Measurements from ENCODE around the gene VCAN.

The VCAN gene

GRCh38 chr5:83485842-83486241 lies 14.3 kb downstream of the VCAN start:
- Histone ChIP-seq H3K9me3 (ENCODE audit: control insufficient read depth, low read depth, low read length) (no peaks in the 10 kb centered on the region), H3K4me1 (ENCODE audit: control insufficient read depth, low read depth, low read length) (peaks cover 5% of the 10 kb centered on the region), H3K27me3 (ENCODE audit: control insufficient read depth, insufficient read depth, low read length) (no peaks in the 10 kb centered on the region), H3K27ac (ENCODE audit: low read length) (no peak overlapping the region), H3K4me3 (ENCODE audit: low read length) (no peak overlapping the region), H3K9ac (ENCODE audit: low read length) (no peak overlapping the region), H3K36me3 (ENCODE audit: control insufficient read depth, low read depth, low read length) (peaks cover 83% of the 10 kb centered on the region)

- Histone ChIP-seq H3K36me3 (ENCODE audit: control insufficient read depth, low read depth, low read length) (peaks cover 91% of the 10 kb centered on the region), H3K4me1 (ENCODE audit: control insufficient read depth, low read depth, low read length) (peaks cover 16% of the 10 kb centered on the region), H3K27me3 (ENCODE audit: control insufficient read depth, insufficient read depth, low read length) (no peaks in the 10 kb centered on the region), H3K9ac (ENCODE audit: low read length) (no peak overlapping the region), H3K9me3 (ENCODE audit: control insufficient read depth, low read depth, low read length) (no peaks in the 10 kb centered on the region), H3K4me3 (ENCODE audit: low read length) (no peak overlapping the region), H3K27ac (ENCODE audit: low read length) (no peak overlapping the region)
These were observed 15.6 kb downstream of the VCAN start for GRCh38 chr5:83487155-83487554.

- Histone ChIP-seq H3K9ac (ENCODE audit: low read length) (no peak overlapping the region), H3K4me1 (ENCODE audit: control insufficient read depth, low read depth, low read length) (peaks cover 27% of the 10 kb centered on the region), H3K27me3 (ENCODE audit: control insufficient read depth, insufficient read depth, low read length) (no peaks in the 10 kb centered on the region), H3K27ac (ENCODE audit: low read length) (no peak overlapping the region), H3K4me3 (ENCODE audit: low read length) (no peak overlapping the region), H3K36me3 (ENCODE audit: control insufficient read depth, low read depth, low read length) (peaks cover 89% of the 10 kb centered on the region), H3K9me3 (ENCODE audit: control insufficient read depth, low read depth, low read length) (no peaks in the 10 kb centered on the region)
These were observed 16.7 kb downstream of the VCAN start for GRCh38 chr5:83488271-83488670.

GRCh38 chr5:83488821-83489220 lies 17.3 kb downstream of the VCAN start:
- Histone ChIP-seq H3K27ac (ENCODE audit: low read length) (no peak overlapping the region), H3K4me3 (ENCODE audit: low read length) (no peak overlapping the region), H3K36me3 (ENCODE audit: control insufficient read depth, low read depth, low read length) (peaks cover 89% of the 10 kb centered on the region), H3K9me3 (ENCODE audit: control insufficient read depth, low read depth, low read length) (no peaks in the 10 kb centered on the region), H3K9ac (ENCODE audit: low read length) (no peak overlapping the region), H3K27me3 (ENCODE audit: control insufficient read depth, insufficient read depth, low read length) (no peaks in the 10 kb centered on the region), H3K4me1 (ENCODE audit: control insufficient read depth, low read depth, low read length) (peaks cover 32% of the 10 kb centered on the region)

GRCh38 chr5:83490203-83490602 lies 18.7 kb downstream of the VCAN start:
- Histone ChIP-seq H3K9me3 (ENCODE audit: control insufficient read depth, low read depth, low read length) (no peaks in the 10 kb centered on the region), H3K4me1 (ENCODE audit: control insufficient read depth, low read depth, low read length) (peaks cover 36% of the 10 kb centered on the region), H3K27me3 (ENCODE audit: control insufficient read depth, insufficient read depth, low read length) (no peaks in the 10 kb centered on the region), H3K36me3 (ENCODE audit: control insufficient read depth, low read depth, low read length) (peaks cover 89% of the 10 kb centered on the region), H3K4me3 (ENCODE audit: low read length) (no peak overlapping the region), H3K9ac (ENCODE audit: low read length) (no peak overlapping the region), H3K27ac (ENCODE audit: low read length) (no peak overlapping the region)

- H3K4me1 ChIP-seq (ENCODE audit: control insufficient read depth, low read depth, low read length): peaks cover 36% of the 10 kb centered on the region
- peaks cover 89% of the 10 kb centered on the region for H3K36me3 ChIP-seq (ENCODE audit: control insufficient read depth, low read depth, low read length)
- no peaks in the 10 kb centered on the region for H3K27me3 ChIP-seq (ENCODE audit: control insufficient read depth, insufficient read depth, low read length)
- H3K4me3 ChIP-seq (ENCODE audit: low read length): no peak overlapping the region
- no peak overlapping the region for H3K9ac ChIP-seq (ENCODE audit: low read length)
- no peaks in the 10 kb centered on the region for H3K9me3 ChIP-seq (ENCODE audit: control insufficient read depth, low read depth, low read length)
- no peak overlapping the region for H3K27ac ChIP-seq (ENCODE audit: low read length)
These were observed 20.8 kb downstream of the VCAN start for GRCh38 chr5:83492331-83492730.

GRCh38 chr5:83493644-83494043 lies 22.1 kb downstream of the VCAN start:
- Histone ChIP-seq H3K36me3 (ENCODE audit: control insufficient read depth, low read depth, low read length) (peaks cover 95% of the 10 kb centered on the region), H3K4me3 (ENCODE audit: low read length) (no peak overlapping the region), H3K27ac (ENCODE audit: low read length) (no peak overlapping the region), H3K9me3 (ENCODE audit: control insufficient read depth, low read depth, low read length) (no peaks in the 10 kb centered on the region), H3K9ac (ENCODE audit: low read length) (no peak overlapping the region), H3K27me3 (ENCODE audit: control insufficient read depth, insufficient read depth, low read length) (no peaks in the 10 kb centered on the region), H3K4me1 (ENCODE audit: control insufficient read depth, low read depth, low read length) (peaks cover 36% of the 10 kb centered on the region)

- H3K4me3 ChIP-seq (ENCODE audit: low read length): no peak overlapping the region
- no peak overlapping the region for H3K9ac ChIP-seq (ENCODE audit: low read length)
- peaks cover 36% of the 10 kb centered on the region for H3K4me1 ChIP-seq (ENCODE audit: control insufficient read depth, low read depth, low read length)
- H3K27ac ChIP-seq (ENCODE audit: low read length): no peak overlapping the region
- no peaks in the 10 kb centered on the region for H3K9me3 ChIP-seq (ENCODE audit: control insufficient read depth, low read depth, low read length)
- peaks cover 95% of the 10 kb centered on the region for H3K36me3 ChIP-seq (ENCODE audit: control insufficient read depth, low read depth, low read length)
- H3K27me3 ChIP-seq (ENCODE audit: control insufficient read depth, insufficient read depth, low read length): no peaks in the 10 kb centered on the region
These were observed 22.6 kb downstream of the VCAN start for GRCh38 chr5:83494087-83494620.

- peaks cover 36% of the 10 kb centered on the region for H3K4me1 ChIP-seq (ENCODE audit: control insufficient read depth, low read depth, low read length)
- H3K9ac ChIP-seq (ENCODE audit: low read length): no peak overlapping the region
- no peak overlapping the region for H3K4me3 ChIP-seq (ENCODE audit: low read length)
- H3K9me3 ChIP-seq (ENCODE audit: control insufficient read depth, low read depth, low read length): no peaks in the 10 kb centered on the region
- peaks cover 95% of the 10 kb centered on the region for H3K36me3 ChIP-seq (ENCODE audit: control insufficient read depth, low read depth, low read length)
- H3K27ac ChIP-seq (ENCODE audit: low read length): no peak overlapping the region
- H3K27me3 ChIP-seq (ENCODE audit: control insufficient read depth, insufficient read depth, low read length): no peaks in the 10 kb centered on the region
These were observed 23.1 kb downstream of the VCAN start for GRCh38 chr5:83494666-83495065.

GRCh38 chr5:83496626-83497025 lies 25.1 kb downstream of the VCAN start:
- peaks cover 30% of the 10 kb centered on the region for H3K4me1 ChIP-seq (ENCODE audit: control insufficient read depth, low read depth, low read length)
- H3K9me3 ChIP-seq (ENCODE audit: control insufficient read depth, low read depth, low read length): no peaks in the 10 kb centered on the region
- peaks cover 97% of the 10 kb centered on the region for H3K36me3 ChIP-seq (ENCODE audit: control insufficient read depth, low read depth, low read length)
- no peak overlapping the region for H3K27ac ChIP-seq (ENCODE audit: low read length)
- H3K9ac ChIP-seq (ENCODE audit: low read length): no peak overlapping the region
- H3K4me3 ChIP-seq (ENCODE audit: low read length): no peak overlapping the region
- H3K27me3 ChIP-seq (ENCODE audit: control insufficient read depth, insufficient read depth, low read length): no peaks in the 10 kb centered on the region

- no peak overlapping the region for H3K9ac ChIP-seq (ENCODE audit: low read length)
- H3K36me3 ChIP-seq (ENCODE audit: control insufficient read depth, low read depth, low read length): peaks cover 98% of the 10 kb centered on the region
- no peak overlapping the region for H3K27ac ChIP-seq (ENCODE audit: low read length)
- peaks cover 10% of the 10 kb centered on the region for H3K4me1 ChIP-seq (ENCODE audit: control insufficient read depth, low read depth, low read length)
- H3K27me3 ChIP-seq (ENCODE audit: control insufficient read depth, insufficient read depth, low read length): no peaks in the 10 kb centered on the region
- no peak overlapping the region for H3K4me3 ChIP-seq (ENCODE audit: low read length)
- H3K9me3 ChIP-seq (ENCODE audit: control insufficient read depth, low read depth, low read length): no peaks in the 10 kb centered on the region
These were observed 27.0 kb downstream of the VCAN start for GRCh38 chr5:83498585-83498984.

GRCh38 chr5:83503662-83504061 lies 32.1 kb downstream of the VCAN start:
- peaks cover 71% of the 10 kb centered on the region for H3K36me3 ChIP-seq (ENCODE audit: control insufficient read depth, low read depth, low read length)

More at GRCh38 chr5:83503662-83504061, 32.1 kb downstream of the VCAN start:
- H3K4me3 ChIP-seq (ENCODE audit: low read length): no peak overlapping the region
- peaks cover 5% of the 10 kb centered on the region for H3K9me3 ChIP-seq (ENCODE audit: control insufficient read depth, low read depth, low read length)
- no peaks in the 10 kb centered on the region for H3K27me3 ChIP-seq (ENCODE audit: control insufficient read depth, insufficient read depth, low read length)
- no peak overlapping the region for H3K27ac ChIP-seq (ENCODE audit: low read length)
- H3K9ac ChIP-seq (ENCODE audit: low read length): no peak overlapping the region
- H3K4me1 ChIP-seq (ENCODE audit: control insufficient read depth, low read depth, low read length): no peaks in the 10 kb centered on the region
